ENCODE measurements around the gene TMEM128. TPM values are rescaled to one million over a fixed set of nuclear protein-coding genes. Genes with fewer than 3 reads are reported as not detected.
"Not testable (repeated sequence)": the region's sequence is repeated elsewhere in the genome, so short reads cannot be mapped to it uniquely, and the experiment has no call there.

TMEM128 gene
- total RNA-seq, 1 experiment from 2014 or later, result 19.0 TPM

DNA sequence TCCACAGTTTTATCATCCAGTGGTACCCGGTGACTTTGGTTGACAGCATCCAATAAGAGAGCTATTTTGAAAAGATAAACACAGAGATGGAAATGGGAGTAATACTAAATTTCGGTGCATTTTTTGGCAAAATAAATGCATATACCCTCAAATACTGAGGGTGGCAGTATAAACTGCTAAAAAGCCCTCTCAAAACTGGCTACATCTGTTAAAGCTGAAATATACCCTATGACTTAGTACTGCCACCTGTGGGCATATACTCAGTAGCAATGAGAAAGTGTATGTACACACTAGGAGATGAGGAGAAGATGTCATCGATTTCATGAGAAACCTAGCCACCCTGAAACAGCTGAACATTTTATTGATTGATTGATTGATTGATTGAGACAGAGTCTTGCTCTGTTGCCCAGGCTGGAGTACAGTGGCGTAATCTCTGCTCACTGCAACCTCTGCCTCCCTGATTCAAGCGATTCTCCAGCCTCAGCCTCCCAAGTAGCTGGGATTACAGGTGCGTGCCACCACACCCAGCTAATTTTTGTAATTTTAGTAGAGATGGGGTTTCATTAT, 12.2 kb upstream of the TMEM128 start:
- Mint-ChIP-seq H3K27me3 (ENCODE audit: insufficient read depth, unreplicated experiment) (no peaks in the 10 kb centered on the region), H3K4me1 (ENCODE audit: low read depth, unreplicated experiment) (peaks cover 6% of the 10 kb centered on the region), H3K36me3 (ENCODE audit: insufficient read depth, unreplicated experiment) (no peaks in the 10 kb centered on the region), H3K4me3 (ENCODE audit: unreplicated experiment) (no peak overlapping the region), H3K9me3 (ENCODE audit: unreplicated experiment) (no peaks in the 10 kb centered on the region), H3K27ac (ENCODE audit: unreplicated experiment) (peak overlapping the region; percentile 32)
- TF ChIP-seq, protein P1, sequence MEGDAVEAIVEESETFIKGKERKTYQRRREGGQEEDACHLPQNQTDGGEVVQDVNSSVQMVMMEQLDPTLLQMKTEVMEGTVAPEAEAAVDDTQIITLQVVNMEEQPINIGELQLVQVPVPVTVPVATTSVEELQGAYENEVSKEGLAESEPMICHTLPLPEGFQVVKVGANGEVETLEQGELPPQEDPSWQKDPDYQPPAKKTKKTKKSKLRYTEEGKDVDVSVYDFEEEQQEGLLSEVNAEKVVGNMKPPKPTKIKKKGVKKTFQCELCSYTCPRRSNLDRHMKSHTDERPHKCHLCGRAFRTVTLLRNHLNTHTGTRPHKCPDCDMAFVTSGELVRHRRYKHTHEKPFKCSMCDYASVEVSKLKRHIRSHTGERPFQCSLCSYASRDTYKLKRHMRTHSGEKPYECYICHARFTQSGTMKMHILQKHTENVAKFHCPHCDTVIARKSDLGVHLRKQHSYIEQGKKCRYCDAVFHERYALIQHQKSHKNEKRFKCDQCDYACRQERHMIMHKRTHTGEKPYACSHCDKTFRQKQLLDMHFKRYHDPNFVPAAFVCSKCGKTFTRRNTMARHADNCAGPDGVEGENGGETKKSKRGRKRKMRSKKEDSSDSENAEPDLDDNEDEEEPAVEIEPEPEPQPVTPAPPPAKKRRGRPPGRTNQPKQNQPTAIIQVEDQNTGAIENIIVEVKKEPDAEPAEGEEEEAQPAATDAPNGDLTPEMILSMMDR (IDR thresholded peaks at IDR 0.05; ENCODE audit: insufficient read depth in 1 of 2, low read depth in 1 of 2, low read length in 1 of 2, severe bottlenecking in 1 of 2, unreplicated experiment in 1 of 2), result peak in 1 of 2 experiments; percentile 32
- no peaks in the 10 kb centered on the region for H3K36me3 ChIP-seq (ENCODE audit: control insufficient read depth, insufficient read depth, low read length)
- peaks cover 15% of the 10 kb centered on the region for H3K4me1 ChIP-seq
- ChIA-PET POLR2A (no interaction called here), CTCF (interaction anchor here (1.0 to 1.4 kb wide), 3 partner anchors 10 to 171 kb away, joined by 4 to 7 read pairs (median 6); no protein-coding TSS in a partner anchor)
- H3K27me3 ChIP-seq (replicated peaks; ENCODE audit: control insufficient read depth, insufficient read depth, low read length), result no peaks in the 10 kb centered on the region
- peak in 1 of 2 experiments; percentile 14 for DNase-seq
- H3K4me3 ChIP-seq (ENCODE audit: low read depth, low read length), result no peak overlapping the region
- intact Hi-C loops (cut with micrococcal nuclease; ENCODE audit: unreplicated experiment), result no loop called here
- BruUV-seq (replicated peaks), result no TSS peak
- H3K9me3 ChIP-seq, result no peaks in the 10 kb centered on the region

DNA sequence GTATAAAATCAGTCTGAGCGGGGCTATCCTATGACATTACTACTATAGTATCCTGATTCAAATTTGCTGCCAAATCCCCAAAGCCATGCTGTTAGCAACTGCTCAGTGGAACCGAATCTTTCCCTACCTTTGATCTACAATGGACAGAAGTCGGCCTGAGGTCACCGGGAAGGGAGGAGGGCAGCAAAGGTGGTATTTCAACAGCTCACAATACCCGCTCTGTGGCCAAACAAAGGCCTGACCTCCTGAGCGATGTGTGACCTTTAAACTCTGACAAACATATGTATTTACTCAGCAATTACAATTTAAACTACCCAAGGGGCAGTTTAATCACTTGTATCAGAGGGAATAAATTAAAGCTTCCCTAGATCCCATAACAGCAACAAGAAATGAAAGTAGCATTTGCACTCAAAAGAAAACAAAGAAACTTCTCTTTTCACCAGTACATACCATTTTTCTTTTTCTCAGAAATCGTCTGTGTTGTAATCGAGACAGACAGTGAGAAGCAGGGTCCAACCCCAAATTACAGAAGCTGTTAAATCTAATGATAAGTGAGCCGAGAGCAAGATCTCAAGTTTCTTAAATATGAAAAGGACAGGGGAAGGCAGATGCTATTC, 11.6 kb upstream of the TMEM128 start:
- BruUV-seq (replicated peaks), result no TSS peak
- POLR2A ChIA-PET, result interaction anchor here (0.5 kb wide), 1 partner anchor 1724 kb away, joined by 5 read pairs; no protein-coding TSS in a partner anchor

DNA sequence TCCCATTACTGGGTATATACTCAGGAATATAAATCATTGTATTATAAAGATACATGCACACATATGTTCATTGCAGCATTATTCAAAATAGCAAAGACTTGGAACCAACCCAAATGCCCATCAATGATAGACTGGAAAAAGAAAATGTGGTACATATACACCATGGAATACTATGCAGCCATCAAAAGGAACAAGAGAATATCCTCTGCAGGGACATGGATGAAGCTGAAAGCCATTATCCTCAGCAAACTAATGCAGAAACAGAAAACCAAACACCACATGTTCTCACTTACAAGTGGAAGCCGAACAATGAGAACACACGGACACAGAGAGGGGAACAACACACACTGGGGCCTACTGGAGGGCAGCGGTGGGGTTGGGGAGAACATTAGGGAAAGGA, 9.7 kb upstream of the TMEM128 start:
- intact Hi-C loops (cut with micrococcal nuclease; ENCODE audit: unreplicated experiment); DNase-seq; CTCF ChIA-PET; H3K36me3 Mint-ChIP-seq (ENCODE audit: insufficient read depth, unreplicated experiment); H3K27me3 ChIP-seq (replicated peaks; ENCODE audit: control insufficient read depth, insufficient read depth, low read length); H3K36me3 ChIP-seq (ENCODE audit: control insufficient read depth, insufficient read depth, low read length); H3K4me3 ChIP-seq (ENCODE audit: low read depth, low read length); H3K9me3 ChIP-seq; H3K27ac Mint-ChIP-seq (ENCODE audit: unreplicated experiment); H3K9me3 Mint-ChIP-seq (ENCODE audit: unreplicated experiment); BruUV-seq (replicated peaks); POLR2A ChIA-PET; H3K4me1 Mint-ChIP-seq (ENCODE audit: low read depth, unreplicated experiment); H3K27me3 Mint-ChIP-seq (ENCODE audit: insufficient read depth, unreplicated experiment); H3K4me3 Mint-ChIP-seq (ENCODE audit: unreplicated experiment): not testable (repeated sequence)
- peaks cover 15% of the 10 kb centered on the region for H3K4me1 ChIP-seq

More for the DNA sequence above, 11.6 kb upstream of the TMEM128 start:
- Mint-ChIP-seq H3K9me3 (ENCODE audit: unreplicated experiment) (no peaks in the 10 kb centered on the region), H3K36me3 (ENCODE audit: insufficient read depth, unreplicated experiment) (no peaks in the 10 kb centered on the region), H3K27ac (ENCODE audit: unreplicated experiment) (peak overlapping the region; percentile 32), H3K4me1 (ENCODE audit: low read depth, unreplicated experiment) (peaks cover 6% of the 10 kb centered on the region), H3K27me3 (ENCODE audit: insufficient read depth, unreplicated experiment) (no peaks in the 10 kb centered on the region), H3K4me3 (ENCODE audit: unreplicated experiment) (peak overlapping the region; percentile 44)
- TF ChIP-seq, protein P1 (IDR thresholded peaks at IDR 0.05; ENCODE audit: insufficient read depth in 1 of 2, low read depth in 1 of 2, low read length in 1 of 2, severe bottlenecking in 1 of 2, unreplicated experiment in 1 of 2), result no peak
- no peaks in the 10 kb centered on the region for H3K9me3 ChIP-seq
- no peak overlapping the region for H3K4me3 ChIP-seq (ENCODE audit: low read depth, low read length)
- H3K36me3 ChIP-seq (ENCODE audit: control insufficient read depth, insufficient read depth, low read length), result no peaks in the 10 kb centered on the region
- CTCF ChIA-PET, result interaction anchor here (1.0 to 1.4 kb wide), 3 partner anchors 10 to 171 kb away, joined by 4 to 7 read pairs (median 6); no protein-coding TSS in a partner anchor
- no peaks in the 10 kb centered on the region for H3K27me3 ChIP-seq (replicated peaks; ENCODE audit: control insufficient read depth, insufficient read depth, low read length)
- DNase-seq, result peak; percentile 59 to 65
- intact Hi-C loops (cut with micrococcal nuclease; ENCODE audit: unreplicated experiment), result loop anchor here (1.0 kb wide), 1 partner anchor 76 kb away; no protein-coding TSS in a partner anchor
- peaks cover 15% of the 10 kb centered on the region for H3K4me1 ChIP-seq
